ENCODE data around the gene TMEM163. TPM values are rescaled to one million over a fixed set of nuclear protein-coding genes. Genes with fewer than 3 reads are reported as not detected.
"Not testable (repeated sequence)": the region's sequence is repeated elsewhere in the genome, so short reads cannot be mapped to it uniquely, and the experiment has no call there.

The TMEM163 gene
- total and polyA plus RNA-seq, 9 donors = 0.24 to 3.6 (median 1.5) TPM

DNA sequence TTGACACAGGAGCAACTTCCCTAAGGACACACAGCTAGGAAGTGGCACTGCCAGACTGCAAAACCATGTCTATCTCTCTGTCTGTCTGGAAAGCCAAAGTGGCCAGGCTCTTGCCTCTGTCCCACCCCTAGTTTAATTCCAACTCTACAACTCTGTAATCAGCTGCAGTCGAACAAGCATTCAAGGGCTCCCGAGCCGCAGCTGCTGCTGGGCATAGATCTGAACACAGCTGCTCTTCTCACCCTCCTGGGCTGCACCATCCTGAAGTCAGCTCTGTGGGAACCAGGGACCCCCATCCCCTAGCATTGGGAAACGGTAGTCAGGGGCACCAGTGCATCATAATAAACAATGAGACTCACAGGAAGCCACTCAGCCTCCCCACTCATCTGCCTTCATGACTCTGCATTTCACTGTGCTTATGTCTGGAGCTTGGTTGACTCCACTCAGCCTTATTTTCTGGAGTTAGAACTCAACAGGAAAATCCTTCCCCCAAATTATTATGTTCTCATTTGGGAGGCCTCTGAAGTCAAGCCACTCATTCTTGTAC is 44.4 kb upstream of the TMEM163 start:
- H3K27me3 ChIP-seq = no peaks in the 10 kb centered on the region
- intact Hi-C loops (cut with DNase I) = no loop called here
- peaks cover 12% of the 10 kb centered on the region for H3K4me1 ChIP-seq (ENCODE audit: insufficient read depth)
- H3K9me3 ChIP-seq = no peaks in the 10 kb centered on the region
- 8 to 56% (median 20%) methylated on average over 4 of the region's 4 CpGs for WGBS, 3 donors
- peak overlapping the region in 1 of 2 donors; percentile 53 for H3K27ac ChIP-seq
- H3K4me3 ChIP-seq = no peak overlapping the region
- no peaks in the 10 kb centered on the region for H3K36me3 ChIP-seq
- DNase-seq = no peak
- TF ChIP-seq EP300 (IDR thresholded peaks at IDR 0.05) = no peak
- no peak for TF ChIP-seq POLR2A (IDR thresholded peaks at IDR 0.05)
- TF ChIP-seq, protein P1, sequence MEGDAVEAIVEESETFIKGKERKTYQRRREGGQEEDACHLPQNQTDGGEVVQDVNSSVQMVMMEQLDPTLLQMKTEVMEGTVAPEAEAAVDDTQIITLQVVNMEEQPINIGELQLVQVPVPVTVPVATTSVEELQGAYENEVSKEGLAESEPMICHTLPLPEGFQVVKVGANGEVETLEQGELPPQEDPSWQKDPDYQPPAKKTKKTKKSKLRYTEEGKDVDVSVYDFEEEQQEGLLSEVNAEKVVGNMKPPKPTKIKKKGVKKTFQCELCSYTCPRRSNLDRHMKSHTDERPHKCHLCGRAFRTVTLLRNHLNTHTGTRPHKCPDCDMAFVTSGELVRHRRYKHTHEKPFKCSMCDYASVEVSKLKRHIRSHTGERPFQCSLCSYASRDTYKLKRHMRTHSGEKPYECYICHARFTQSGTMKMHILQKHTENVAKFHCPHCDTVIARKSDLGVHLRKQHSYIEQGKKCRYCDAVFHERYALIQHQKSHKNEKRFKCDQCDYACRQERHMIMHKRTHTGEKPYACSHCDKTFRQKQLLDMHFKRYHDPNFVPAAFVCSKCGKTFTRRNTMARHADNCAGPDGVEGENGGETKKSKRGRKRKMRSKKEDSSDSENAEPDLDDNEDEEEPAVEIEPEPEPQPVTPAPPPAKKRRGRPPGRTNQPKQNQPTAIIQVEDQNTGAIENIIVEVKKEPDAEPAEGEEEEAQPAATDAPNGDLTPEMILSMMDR (IDR thresholded peaks at IDR 0.05) = no peak

DNA sequence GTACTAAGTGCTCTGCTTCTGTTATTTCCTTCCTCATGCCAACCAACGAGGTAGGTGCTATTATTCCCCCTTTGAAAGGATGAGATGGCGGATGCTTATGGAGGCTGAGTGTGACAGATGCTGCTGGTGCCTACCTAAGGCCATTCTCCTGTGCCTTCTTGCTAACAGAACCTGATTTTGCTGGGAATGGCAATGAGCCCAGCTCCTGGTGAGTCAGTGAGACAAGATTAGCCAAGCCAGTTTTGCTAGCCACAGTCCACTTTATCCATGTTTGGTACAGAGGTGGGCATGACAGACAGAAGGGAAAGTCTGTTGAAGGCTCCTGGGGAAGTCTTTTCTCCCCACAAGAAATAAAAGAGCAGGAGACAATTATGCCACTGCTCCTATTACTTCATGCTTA is 43.7 kb upstream of the TMEM163 start:
- no peaks in the 10 kb centered on the region for H3K9me3 ChIP-seq
- H3K4me1 ChIP-seq (ENCODE audit: insufficient read depth) = peaks cover 12% of the 10 kb centered on the region
- intact Hi-C loops (cut with DNase I) = no loop called here
- no peak overlapping the region for H3K4me3 ChIP-seq
- TF ChIP-seq, protein P1 (IDR thresholded peaks at IDR 0.05) = no peak
- TF ChIP-seq POLR2A (IDR thresholded peaks at IDR 0.05) (no peak), EP300 (IDR thresholded peaks at IDR 0.05) (no peak)
- H3K27me3 ChIP-seq = no peaks in the 10 kb centered on the region
- DNase-seq = no peak
- H3K36me3 ChIP-seq = no peaks in the 10 kb centered on the region
- 80 to 92% (median 86%) methylated on average over 2 of the region's 2 CpGs for WGBS, 3 donors
- H3K27ac ChIP-seq = no peak overlapping the region

DNA sequence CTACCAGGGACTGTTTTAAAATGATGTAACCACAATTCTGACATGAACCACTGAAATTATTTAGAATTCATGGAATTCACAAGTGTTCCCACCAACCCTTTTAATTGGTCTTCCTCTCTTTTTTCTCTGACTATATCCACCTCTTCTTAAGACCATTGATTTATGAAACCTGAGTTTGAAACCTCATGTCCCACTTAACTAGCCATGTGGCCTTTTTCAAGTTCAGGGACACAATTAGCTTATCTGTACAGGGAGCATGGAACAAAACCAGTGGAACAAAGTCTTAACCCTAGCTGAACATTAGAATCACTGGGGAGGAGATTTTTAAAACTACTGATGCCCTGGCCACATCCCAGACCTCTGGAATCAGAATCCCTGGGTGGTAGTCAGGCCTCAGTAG is 41.6 kb upstream of the TMEM163 start:
- Histone ChIP-seq H3K9me3 (no peaks in the 10 kb centered on the region), H3K27me3 (no peaks in the 10 kb centered on the region), H3K36me3 (no peaks in the 10 kb centered on the region), H3K27ac (no peak overlapping the region), H3K4me3 (no peak overlapping the region), H3K4me1 (ENCODE audit: insufficient read depth) (peaks cover 12% of the 10 kb centered on the region)
- DNase-seq = no peak
- intact Hi-C loops (cut with DNase I) = no loop called here
- TF ChIP-seq POLR2A (IDR thresholded peaks at IDR 0.05) (no peak), EP300 (IDR thresholded peaks at IDR 0.05) (no peak)
- TF ChIP-seq, protein P1 (IDR thresholded peaks at IDR 0.05) = no peak

DNA sequence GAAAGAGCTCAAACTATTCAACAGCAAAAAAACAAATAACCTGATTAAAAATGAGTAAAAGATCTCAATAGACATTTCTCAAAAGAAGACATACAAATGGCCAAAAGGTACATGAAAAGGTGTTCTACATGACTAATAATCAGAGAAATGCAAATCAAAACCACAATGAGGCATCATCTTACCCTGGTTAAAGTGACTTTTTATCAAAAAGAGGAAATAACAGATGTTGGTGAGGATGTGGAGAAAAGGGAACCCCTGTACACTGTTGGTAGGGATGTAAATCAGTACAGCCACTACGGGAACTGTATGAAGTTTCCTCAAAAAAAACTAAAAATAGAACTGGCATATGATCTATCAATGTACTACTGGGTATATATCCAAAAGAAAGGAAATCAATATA is 39.8 kb upstream of the TMEM163 start:
- TF ChIP-seq, protein P1 (IDR thresholded peaks at IDR 0.05) = no peak
- TF ChIP-seq EP300 (IDR thresholded peaks at IDR 0.05) = no peak
- no peaks in the 10 kb centered on the region for H3K9me3 ChIP-seq
- H3K36me3 ChIP-seq = no peaks in the 10 kb centered on the region
- H3K27ac ChIP-seq = no peak overlapping the region
- no peaks in the 10 kb centered on the region for H3K27me3 ChIP-seq
- intact Hi-C loops (cut with DNase I) = no loop called here
- H3K4me1 ChIP-seq (ENCODE audit: insufficient read depth) = peaks cover 11% of the 10 kb centered on the region
- no peak for DNase-seq
- WGBS, 3 donors = 72 to 92% (median 73%) methylated on average over 1 of the region's 1 CpG
- no peak overlapping the region for H3K4me3 ChIP-seq

DNA sequence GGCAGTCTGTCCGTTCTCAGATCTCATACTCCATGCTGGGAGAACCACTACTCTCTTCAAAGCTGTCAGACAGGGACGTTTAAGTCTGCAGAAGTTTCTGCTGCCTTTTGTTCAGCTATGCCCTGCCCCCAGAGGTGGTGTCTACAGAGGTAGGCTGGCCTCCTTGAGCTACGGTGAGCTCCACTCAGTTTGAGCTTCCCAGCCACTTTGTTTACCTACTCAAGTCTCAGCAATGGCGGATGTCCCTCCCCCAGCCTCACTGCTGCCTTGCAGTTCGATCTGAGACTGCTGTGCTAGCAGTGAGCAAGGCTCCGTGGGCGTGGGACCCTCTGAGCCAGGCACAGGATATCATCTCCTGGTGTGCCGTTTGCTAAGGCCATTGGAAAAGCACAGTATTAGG is 33.2 kb upstream of the TMEM163 start:
- WGBS, 3 donors = 39 to 47% (median 43%) methylated on average over 8 of the region's 8 CpGs
- H3K4me3 ChIP-seq; DNase-seq; H3K27me3 ChIP-seq; H3K36me3 ChIP-seq; H3K9me3 ChIP-seq; H3K27ac ChIP-seq; H3K4me1 ChIP-seq (ENCODE audit: insufficient read depth); intact Hi-C loops (cut with DNase I): not testable (repeated sequence)
